NT2/D1 (cell line): ENCODE results near the gene CDC42BPA.

Experiments
- DNase-seq: peaks from one replicate; pipeline ENCODE4 v3.0.0-alpha.2; 2011; ENCODE audit warnings: low read depth, low spot score
- H3K27me3 ChIP-seq: 2 replicates; pipeline ENCODE4 v1.6.0; 2011; ENCODE audit warnings: mild to moderate bottlenecking; ENCODE audit not compliant: insufficient read length, insufficient read depth
- H3K36me3 ChIP-seq: 2 replicates; pipeline ENCODE4 v1.6.1; 2011; ENCODE audit warnings: mild to moderate bottlenecking, low read length, mixed read lengths; ENCODE audit not compliant: insufficient read depth, insufficient read length
- H3K4me1 ChIP-seq: 2 replicates; pipeline ENCODE4 v1.5.1; 2011; ENCODE audit not compliant: insufficient read depth, insufficient read length
- H3K4me3 ChIP-seq: 2 replicates; pipeline ENCODE4 v1.5.1; 2011; ENCODE audit warnings: low read depth; ENCODE audit not compliant: insufficient read length
- H3K9ac ChIP-seq: 2 replicates; pipeline ENCODE4 v1.6.0; 2011; ENCODE audit warnings: low read depth; ENCODE audit not compliant: insufficient read length
- H3K9me3 ChIP-seq: 2 replicates; pipeline ENCODE4 v1.5.1; 2011; ENCODE audit warnings: mild to moderate bottlenecking, low read length; ENCODE audit not compliant: insufficient read depth
- SUZ12 ChIP-seq: IDR thresholded peaks from 2 replicates; pipeline ENCODE4 v1.6.1; 2011; ENCODE audit not compliant: insufficient read length, insufficient read depth; ENCODE audit errors: extremely low read depth
- YY1 ChIP-seq: IDR thresholded peaks from 2 replicates; pipeline ENCODE4 v1.6.1; 2011; ENCODE audit not compliant: insufficient read length, insufficient read depth
- ZNF274 ChIP-seq: IDR thresholded peaks from 2 replicates; pipeline ENCODE4 v1.6.1; 2011; ENCODE audit warnings: mild to moderate bottlenecking, low read depth, low read length

Gene CDC42BPA

GRCh38 chr1:226982451-226983177 is 335.7 kb downstream of the CDC42BPA start:
- H3K4me3 ChIP-seq: no peak overlapping the region
- peaks cover 15% of the 10 kb centered on the region for H3K4me1 ChIP-seq
- no peak overlapping the region for H3K9ac ChIP-seq
- no peaks in the 10 kb centered on the region for H3K27me3 ChIP-seq
- H3K36me3 ChIP-seq: peaks cover 21% of the 10 kb centered on the region
- no peak for DNase-seq
- no peaks in the 10 kb centered on the region for H3K9me3 ChIP-seq
- TF ChIP-seq ZNF274 (no peak), YY1 (no peak), SUZ12 (no peak)

- Histone ChIP-seq H3K27me3 (no peaks in the 10 kb centered on the region), H3K9me3 (no peaks in the 10 kb centered on the region), H3K4me3 (no peak overlapping the region), H3K36me3 (peaks cover 14% of the 10 kb centered on the region), H3K9ac (no peak overlapping the region), H3K4me1 (peaks cover 16% of the 10 kb centered on the region)
- DNase-seq: no peak
- TF ChIP-seq ZNF274 (no peak), SUZ12 (no peak), YY1 (no peak)
Observed at GRCh38 chr1:226981838-226982237, 336.5 kb downstream of the CDC42BPA start.

DNA sequence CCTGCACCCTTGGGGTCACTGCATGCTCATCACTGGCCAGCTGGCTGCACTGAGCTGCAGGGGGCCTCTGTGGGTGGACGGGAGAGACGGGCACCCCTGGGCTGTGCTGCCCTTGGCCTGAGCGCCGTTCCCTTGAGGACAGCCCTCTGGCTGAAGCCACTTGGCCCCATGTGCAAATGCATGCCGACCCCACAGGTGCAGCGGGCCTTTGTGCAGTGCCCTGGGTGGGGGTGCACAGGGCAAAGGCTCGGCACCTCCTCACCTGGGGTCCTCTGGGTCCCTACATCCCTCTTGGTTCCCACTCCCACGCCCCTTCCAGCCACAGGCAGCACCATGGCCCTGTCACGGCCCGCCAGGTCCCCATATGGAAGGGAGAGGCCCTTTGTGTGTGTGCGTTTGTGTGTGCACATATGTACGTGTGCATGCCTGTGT is 336.9 kb downstream of the CDC42BPA start:
- H3K36me3 ChIP-seq: peaks cover 10% of the 10 kb centered on the region

GRCh38 chr1:226980565-226981385 is 337.5 kb downstream of the CDC42BPA start:
- H3K9me3 ChIP-seq: no peaks in the 10 kb centered on the region
- no peaks in the 10 kb centered on the region for H3K27me3 ChIP-seq
- no peak overlapping the region for H3K4me3 ChIP-seq
- H3K9ac ChIP-seq: no peak overlapping the region
- peaks cover 12% of the 10 kb centered on the region for H3K4me1 ChIP-seq
- H3K36me3 ChIP-seq: peaks cover 6% of the 10 kb centered on the region
- DNase-seq: no peak
- no peak for TF ChIP-seq ZNF274
- TF ChIP-seq SUZ12: no peak
- TF ChIP-seq YY1: no peak

More for the DNA sequence above, 336.9 kb downstream of the CDC42BPA start:
- H3K4me1 ChIP-seq: peaks cover 14% of the 10 kb centered on the region
- no peak overlapping the region for H3K9ac ChIP-seq
- H3K9me3 ChIP-seq: no peaks in the 10 kb centered on the region
- TF ChIP-seq YY1 (no peak), ZNF274 (no peak), SUZ12 (no peak)
- DNase-seq: no peak
- H3K27me3 ChIP-seq: no peaks in the 10 kb centered on the region
- H3K4me3 ChIP-seq: no peak overlapping the region

DNA sequence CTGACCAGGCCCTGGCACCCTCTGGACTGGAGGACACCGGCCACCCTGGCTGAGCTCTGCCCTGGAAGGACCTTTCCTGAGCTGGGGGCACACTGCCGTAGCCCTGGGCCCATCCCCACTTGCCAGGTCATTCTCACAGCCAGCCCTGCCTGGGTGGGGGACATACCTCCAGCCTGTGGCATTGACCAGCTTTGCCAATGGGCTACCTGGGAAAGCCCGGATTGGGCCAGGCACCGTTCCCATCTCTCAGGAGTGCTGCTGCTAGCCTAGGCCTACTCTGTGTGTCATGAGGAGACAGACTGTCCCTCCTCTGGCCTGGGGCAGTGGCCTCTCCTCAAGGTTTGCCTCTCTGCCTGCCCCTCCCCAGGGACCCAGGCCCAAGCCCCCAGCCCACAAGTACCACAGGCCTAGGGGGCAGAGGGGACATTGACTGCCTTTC is 338.2 kb downstream of the CDC42BPA start:
- Histone ChIP-seq H3K36me3 (peaks cover 6% of the 10 kb centered on the region), H3K9ac (peak overlapping the region; percentile 32), H3K4me1 (peaks cover 12% of the 10 kb centered on the region), H3K27me3 (no peaks in the 10 kb centered on the region), H3K9me3 (no peaks in the 10 kb centered on the region), H3K4me3 (no peak overlapping the region)
- TF ChIP-seq YY1 (no peak), SUZ12 (no peak), ZNF274 (no peak)
- no peak for DNase-seq

- TF ChIP-seq SUZ12 (no peak), YY1 (no peak), ZNF274 (no peak)
- H3K4me1 ChIP-seq: peaks cover 14% of the 10 kb centered on the region
- H3K9me3 ChIP-seq: no peaks in the 10 kb centered on the region
- DNase-seq: no peak
- H3K9ac ChIP-seq: peak overlapping the region; percentile 32
- no peak overlapping the region for H3K4me3 ChIP-seq
- H3K27me3 ChIP-seq: no peaks in the 10 kb centered on the region
- peaks cover 6% of the 10 kb centered on the region for H3K36me3 ChIP-seq
Observed at GRCh38 chr1:226979517-226980121, 338.7 kb downstream of the CDC42BPA start.

DNA sequence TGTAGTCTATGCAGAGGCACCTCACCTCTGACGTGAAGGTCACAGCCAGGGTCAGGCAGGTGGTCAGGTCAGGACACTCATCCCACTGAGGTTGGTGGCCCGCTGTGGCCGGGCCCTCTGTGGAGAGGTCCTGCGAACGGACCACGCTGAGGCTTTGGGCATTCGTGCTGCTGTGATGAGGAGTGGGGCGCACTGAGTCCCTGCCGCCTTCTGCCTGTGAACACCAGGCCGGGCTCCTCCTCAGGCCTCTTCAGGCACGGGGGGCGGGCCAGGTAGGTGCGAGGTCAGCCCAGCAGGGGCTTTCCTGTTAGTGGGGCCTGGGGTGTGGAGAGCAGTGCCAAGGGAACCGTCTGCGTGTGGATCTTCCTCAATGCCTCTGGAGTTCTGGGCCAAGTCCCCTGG is 339.2 kb downstream of the CDC42BPA start:
- H3K27me3 ChIP-seq: no peaks in the 10 kb centered on the region
- no peak overlapping the region for H3K9ac ChIP-seq
- peaks cover 20% of the 10 kb centered on the region for H3K4me1 ChIP-seq
- TF ChIP-seq YY1: no peak
- TF ChIP-seq SUZ12: no peak
- TF ChIP-seq ZNF274: no peak
- no peak overlapping the region for H3K4me3 ChIP-seq
- H3K36me3 ChIP-seq: peaks cover 6% of the 10 kb centered on the region
- no peaks in the 10 kb centered on the region for H3K9me3 ChIP-seq
- no peak for DNase-seq
